Measurements from ENCODE around the gene HS2ST1. TPM values are rescaled to one million over a fixed set of nuclear protein-coding genes. Genes with fewer than 3 reads are reported as not detected.

HS2ST1 gene
- total and polyA plus RNA-seq, 4 donors, result 5.4 to 11.8 (median 8.2) TPM

DNA sequence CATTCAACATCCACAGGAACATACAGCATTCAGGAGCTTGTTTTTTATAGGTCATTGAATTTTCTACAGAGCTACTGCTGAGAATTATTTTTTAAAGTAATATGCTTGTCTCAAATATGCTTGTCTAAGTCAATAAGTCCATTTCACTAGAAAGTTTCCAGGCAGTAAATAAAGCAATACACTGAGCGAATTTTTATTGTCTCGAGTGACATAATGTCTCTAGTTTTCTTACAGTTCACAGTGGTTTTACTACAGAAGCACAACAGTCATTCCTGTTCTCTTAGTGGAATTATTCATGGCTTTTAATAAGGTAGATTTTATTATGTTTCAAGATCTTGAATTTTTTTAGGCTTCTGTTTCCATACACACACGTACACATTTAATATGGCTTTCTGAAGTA is 83.8 kb downstream of the HS2ST1 start:
- WGBS, result 95% methylated on average over 3 of the region's 3 CpGs
- no peak overlapping the region for H3K9ac ChIP-seq (ENCODE audit: low read depth in 1 of 2, low read length in 2 of 2)
- peaks cover 0 to 4% (median 2%) of the 10 kb centered on the region in 4 donors for H3K4me1 ChIP-seq (ENCODE audit: control insufficient read depth in 4 of 4, insufficient read depth in 4 of 4, low read length in 3 of 4)
- H3K36me3 ChIP-seq (ENCODE audit: control insufficient read depth in 4 of 4, insufficient read depth in 3 of 4, low read depth in 1 of 4, low read length in 3 of 4), result no peaks in the 10 kb centered on the region
- no peak for DNase-seq (ENCODE audit: low spot score)
- no peaks in the 10 kb centered on the region for H3K27me3 ChIP-seq (ENCODE audit: control insufficient read depth in 4 of 4, insufficient read depth in 4 of 4, low read length in 3 of 4)
- H3K4me3 ChIP-seq (ENCODE audit: low read depth in 1 of 3, low read length in 3 of 3), result no peak overlapping the region
- no peaks in the 10 kb centered on the region for H3K9me3 ChIP-seq (ENCODE audit: control insufficient read depth in 4 of 4, low read length in 3 of 4)
- no peak overlapping the region for H3K27ac ChIP-seq (ENCODE audit: low read depth in 1 of 2, low read length in 2 of 2)
- TF ChIP-seq, protein P1, sequence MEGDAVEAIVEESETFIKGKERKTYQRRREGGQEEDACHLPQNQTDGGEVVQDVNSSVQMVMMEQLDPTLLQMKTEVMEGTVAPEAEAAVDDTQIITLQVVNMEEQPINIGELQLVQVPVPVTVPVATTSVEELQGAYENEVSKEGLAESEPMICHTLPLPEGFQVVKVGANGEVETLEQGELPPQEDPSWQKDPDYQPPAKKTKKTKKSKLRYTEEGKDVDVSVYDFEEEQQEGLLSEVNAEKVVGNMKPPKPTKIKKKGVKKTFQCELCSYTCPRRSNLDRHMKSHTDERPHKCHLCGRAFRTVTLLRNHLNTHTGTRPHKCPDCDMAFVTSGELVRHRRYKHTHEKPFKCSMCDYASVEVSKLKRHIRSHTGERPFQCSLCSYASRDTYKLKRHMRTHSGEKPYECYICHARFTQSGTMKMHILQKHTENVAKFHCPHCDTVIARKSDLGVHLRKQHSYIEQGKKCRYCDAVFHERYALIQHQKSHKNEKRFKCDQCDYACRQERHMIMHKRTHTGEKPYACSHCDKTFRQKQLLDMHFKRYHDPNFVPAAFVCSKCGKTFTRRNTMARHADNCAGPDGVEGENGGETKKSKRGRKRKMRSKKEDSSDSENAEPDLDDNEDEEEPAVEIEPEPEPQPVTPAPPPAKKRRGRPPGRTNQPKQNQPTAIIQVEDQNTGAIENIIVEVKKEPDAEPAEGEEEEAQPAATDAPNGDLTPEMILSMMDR (IDR thresholded peaks at IDR 0.05; ENCODE audit: low read depth, low read length, missing input control), result no peak
- TF ChIP-seq NR2F2 (IDR thresholded peaks at IDR 0.05) (no peak), HNF4A (conservative IDR thresholded peaks at IDR 0.05) (no peak), TAF1 (conservative IDR thresholded peaks at IDR 0.05) (no peak)
- TF ChIP-seq, protein P2, sequence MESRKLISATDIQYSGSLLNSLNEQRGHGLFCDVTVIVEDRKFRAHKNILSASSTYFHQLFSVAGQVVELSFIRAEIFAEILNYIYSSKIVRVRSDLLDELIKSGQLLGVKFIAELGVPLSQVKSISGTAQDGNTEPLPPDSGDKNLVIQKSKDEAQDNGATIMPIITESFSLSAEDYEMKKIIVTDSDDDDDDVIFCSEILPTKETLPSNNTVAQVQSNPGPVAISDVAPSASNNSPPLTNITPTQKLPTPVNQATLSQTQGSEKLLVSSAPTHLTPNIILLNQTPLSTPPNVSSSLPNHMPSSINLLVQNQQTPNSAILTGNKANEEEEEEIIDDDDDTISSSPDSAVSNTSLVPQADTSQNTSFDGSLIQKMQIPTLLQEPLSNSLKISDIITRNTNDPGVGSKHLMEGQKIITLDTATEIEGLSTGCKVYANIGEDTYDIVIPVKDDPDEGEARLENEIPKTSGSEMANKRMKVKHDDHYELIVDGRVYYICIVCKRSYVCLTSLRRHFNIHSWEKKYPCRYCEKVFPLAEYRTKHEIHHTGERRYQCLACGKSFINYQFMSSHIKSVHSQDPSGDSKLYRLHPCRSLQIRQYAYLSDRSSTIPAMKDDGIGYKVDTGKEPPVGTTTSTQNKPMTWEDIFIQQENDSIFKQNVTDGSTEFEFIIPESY (IDR thresholded peaks at IDR 0.05), result no peak

DNA sequence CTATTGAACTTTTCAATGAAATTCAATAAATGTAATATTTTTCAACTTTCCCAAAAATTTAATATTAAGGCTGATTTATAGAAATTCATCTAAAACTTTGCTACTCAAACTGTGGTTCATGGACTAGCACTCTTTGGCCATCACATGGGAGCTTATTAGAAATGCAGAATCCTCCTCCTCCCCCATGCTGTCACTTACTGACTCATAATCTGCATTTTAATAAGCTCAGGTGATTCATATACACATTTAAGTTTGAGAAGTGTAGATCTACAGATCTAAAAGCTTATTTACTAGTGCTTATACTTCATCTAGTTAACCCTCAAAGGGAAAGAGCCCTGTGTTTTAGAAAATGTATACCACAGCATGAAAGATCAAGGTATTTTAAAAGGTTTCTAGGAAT is 84.3 kb downstream of the HS2ST1 start:
- no peaks in the 10 kb centered on the region for H3K27me3 ChIP-seq (ENCODE audit: control insufficient read depth in 4 of 4, insufficient read depth in 4 of 4, low read length in 3 of 4)

More for the DNA sequence above, 84.3 kb downstream of the HS2ST1 start:
- Histone ChIP-seq H3K36me3 (ENCODE audit: control insufficient read depth in 4 of 4, insufficient read depth in 3 of 4, low read depth in 1 of 4, low read length in 3 of 4) (no peaks in the 10 kb centered on the region), H3K4me1 (ENCODE audit: control insufficient read depth in 4 of 4, insufficient read depth in 4 of 4, low read length in 3 of 4) (peaks cover 0 to 4% (median 2%) of the 10 kb centered on the region in 4 donors), H3K27ac (ENCODE audit: low read depth in 1 of 2, low read length in 2 of 2) (no peak overlapping the region), H3K9me3 (ENCODE audit: control insufficient read depth in 4 of 4, low read length in 3 of 4) (no peaks in the 10 kb centered on the region), H3K4me3 (ENCODE audit: low read depth in 1 of 3, low read length in 3 of 3) (no peak overlapping the region), H3K9ac (ENCODE audit: low read depth in 1 of 2, low read length in 2 of 2) (no peak overlapping the region)
- TF ChIP-seq, protein P1 (IDR thresholded peaks at IDR 0.05; ENCODE audit: low read depth, low read length, missing input control), result no peak
- TF ChIP-seq RAD21 (IDR thresholded peaks at IDR 0.05), result no peak
- TF ChIP-seq NR2F2 (IDR thresholded peaks at IDR 0.05), result no peak
- no peak for TF ChIP-seq FOXA1 (IDR thresholded peaks at IDR 0.05)
- TF ChIP-seq, protein P3, sequence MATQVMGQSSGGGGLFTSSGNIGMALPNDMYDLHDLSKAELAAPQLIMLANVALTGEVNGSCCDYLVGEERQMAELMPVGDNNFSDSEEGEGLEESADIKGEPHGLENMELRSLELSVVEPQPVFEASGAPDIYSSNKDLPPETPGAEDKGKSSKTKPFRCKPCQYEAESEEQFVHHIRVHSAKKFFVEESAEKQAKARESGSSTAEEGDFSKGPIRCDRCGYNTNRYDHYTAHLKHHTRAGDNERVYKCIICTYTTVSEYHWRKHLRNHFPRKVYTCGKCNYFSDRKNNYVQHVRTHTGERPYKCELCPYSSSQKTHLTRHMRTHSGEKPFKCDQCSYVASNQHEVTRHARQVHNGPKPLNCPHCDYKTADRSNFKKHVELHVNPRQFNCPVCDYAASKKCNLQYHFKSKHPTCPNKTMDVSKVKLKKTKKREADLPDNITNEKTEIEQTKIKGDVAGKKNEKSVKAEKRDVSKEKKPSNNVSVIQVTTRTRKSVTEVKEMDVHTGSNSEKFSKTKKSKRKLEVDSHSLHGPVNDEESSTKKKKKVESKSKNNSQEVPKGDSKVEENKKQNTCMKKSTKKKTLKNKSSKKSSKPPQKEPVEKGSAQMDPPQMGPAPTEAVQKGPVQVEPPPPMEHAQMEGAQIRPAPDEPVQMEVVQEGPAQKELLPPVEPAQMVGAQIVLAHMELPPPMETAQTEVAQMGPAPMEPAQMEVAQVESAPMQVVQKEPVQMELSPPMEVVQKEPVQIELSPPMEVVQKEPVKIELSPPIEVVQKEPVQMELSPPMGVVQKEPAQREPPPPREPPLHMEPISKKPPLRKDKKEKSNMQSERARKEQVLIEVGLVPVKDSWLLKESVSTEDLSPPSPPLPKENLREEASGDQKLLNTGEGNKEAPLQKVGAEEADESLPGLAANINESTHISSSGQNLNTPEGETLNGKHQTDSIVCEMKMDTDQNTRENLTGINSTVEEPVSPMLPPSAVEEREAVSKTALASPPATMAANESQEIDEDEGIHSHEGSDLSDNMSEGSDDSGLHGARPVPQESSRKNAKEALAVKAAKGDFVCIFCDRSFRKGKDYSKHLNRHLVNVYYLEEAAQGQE (IDR thresholded peaks at IDR 0.05), result no peak
- TF ChIP-seq SP1 (IDR thresholded peaks at IDR 0.05), result no peak
- no peak for DNase-seq (ENCODE audit: low spot score)

All from liver (tissue), 9 donors.